Ascending aorta (tissue), 2 donors: ENCODE data around the gene CYS1. TPM values are rescaled to one million over a fixed set of nuclear protein-coding genes. Genes with fewer than 3 reads are reported as not detected.
A peak's percentile ranks its signal among the peaks of the same experiment; 100 is the strongest.

Experiments
- DNase-seq, 2 donors: peaks; one replicate each; pipeline ENCODE4 v3.0.0-alpha.2; 2019; ENCODE audit warnings: low spot score in 2 of 2
- H3K27ac ChIP-seq, 2 donors: fragments of 200-600 bp; sonication (generic); one replicate each; pipeline ENCODE4 v1.5.1; 2016 to 2017; ENCODE audit warnings: mild to moderate bottlenecking in 1 of 2
- H3K27me3 ChIP-seq: fragments of 200-600 bp; sonication (generic); one replicate; pipeline ENCODE4 v1.5.1; 2017
- H3K36me3 ChIP-seq, 2 donors: fragments of 200-600 bp; sonication (generic); one replicate each; pipeline ENCODE4 v1.5.1; 2016
- H3K4me1 ChIP-seq, 2 donors: fragments of 200-600 bp; sonication (generic); one replicate each; pipeline ENCODE4 v1.5.1; 2016 to 2017; ENCODE audit warnings: mild to moderate bottlenecking in 1 of 2
- H3K4me3 ChIP-seq, 2 donors: fragments of 200-600 bp; sonication (generic); one replicate each; pipeline ENCODE4 v1.5.1; 2016 to 2017; ENCODE audit warnings: mild to moderate bottlenecking in 1 of 2
- H3K9me3 ChIP-seq, 2 donors: fragments of 200-600 bp; sonication (generic); one replicate each; pipeline ENCODE4 v1.5.1; 2016
- intact Hi-C: fragments of 100-400 bp; cut with DNase I; formaldehyde crosslinking; loops from one replicate; pipeline ENCODE4 v1.15.1; 2023
- total RNA-seq: library from RNA; depleted of rRNA; stranded (reverse); fragments of >200 nt; gene quantifications from one replicate; pipeline ENCODE4 v1.1.0, GENCODE V29; 2016
- TF ChIP-seq, protein P1 (sequence below), 3 experiments: fragments of 200-600 bp in 2 of 3; fragments of 450-650 bp in 1 of 3; sonication (generic) in 2 of 3; IDR thresholded peaks; one replicate each; pipeline ENCODE4 v1.5.1; 2016 to 2019; ENCODE audit warnings: antibody characterized with exemption in 3 of 3, mild to moderate bottlenecking in 1 of 3, moderate library complexity in 1 of 3

CYS1 gene
- total RNA-seq, 1 donor from 2014 or later, result 13.8 TPM

DNA sequence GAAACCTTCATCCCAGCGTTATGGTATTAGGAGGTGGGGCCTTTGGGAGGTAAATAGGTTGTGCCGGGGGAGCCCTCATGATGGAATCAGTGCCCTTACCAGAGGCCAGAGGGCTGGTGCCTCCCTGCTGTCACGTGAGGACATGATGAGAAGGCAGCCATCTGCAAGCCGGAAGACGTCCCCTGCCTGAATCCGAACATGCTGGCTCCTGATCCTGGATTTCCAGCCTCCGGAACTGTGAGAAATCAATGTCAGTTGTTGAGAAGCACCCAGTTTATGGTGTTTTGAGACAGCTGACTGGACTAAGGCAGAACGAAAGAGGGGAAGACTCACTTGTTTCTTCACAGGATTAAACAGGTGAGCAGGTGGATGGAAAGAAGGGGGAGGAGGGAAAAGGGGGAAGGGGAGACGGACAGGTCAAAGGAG, 49.9 kb downstream of the CYS1 start:
- no peak for DNase-seq

DNA sequence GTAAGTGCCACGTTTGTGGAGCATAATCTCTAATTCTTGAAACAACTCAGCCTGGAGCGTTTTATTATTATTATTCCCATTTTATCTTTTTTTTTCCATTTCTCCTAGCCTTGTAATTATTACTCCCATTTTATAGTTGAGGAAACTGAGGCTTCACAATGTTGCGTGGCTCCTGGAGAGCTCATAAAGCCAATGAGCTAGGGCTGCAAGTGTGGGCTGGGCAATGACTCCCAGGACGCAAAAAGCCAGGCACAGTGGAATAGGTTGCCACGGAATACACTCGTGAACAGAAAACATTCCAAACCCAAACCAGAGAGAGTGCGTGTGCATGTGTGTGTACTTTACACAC, 50.4 kb downstream of the CYS1 start:
- H3K9me3 ChIP-seq, result no peaks in the 10 kb centered on the region
- no peak for DNase-seq
- H3K27ac ChIP-seq, result peak overlapping the region in 1 of 2 donors; percentile 28
- H3K36me3 ChIP-seq, result no peaks in the 10 kb centered on the region
- no peaks in the 10 kb centered on the region for H3K27me3 ChIP-seq
- TF ChIP-seq, protein P1, sequence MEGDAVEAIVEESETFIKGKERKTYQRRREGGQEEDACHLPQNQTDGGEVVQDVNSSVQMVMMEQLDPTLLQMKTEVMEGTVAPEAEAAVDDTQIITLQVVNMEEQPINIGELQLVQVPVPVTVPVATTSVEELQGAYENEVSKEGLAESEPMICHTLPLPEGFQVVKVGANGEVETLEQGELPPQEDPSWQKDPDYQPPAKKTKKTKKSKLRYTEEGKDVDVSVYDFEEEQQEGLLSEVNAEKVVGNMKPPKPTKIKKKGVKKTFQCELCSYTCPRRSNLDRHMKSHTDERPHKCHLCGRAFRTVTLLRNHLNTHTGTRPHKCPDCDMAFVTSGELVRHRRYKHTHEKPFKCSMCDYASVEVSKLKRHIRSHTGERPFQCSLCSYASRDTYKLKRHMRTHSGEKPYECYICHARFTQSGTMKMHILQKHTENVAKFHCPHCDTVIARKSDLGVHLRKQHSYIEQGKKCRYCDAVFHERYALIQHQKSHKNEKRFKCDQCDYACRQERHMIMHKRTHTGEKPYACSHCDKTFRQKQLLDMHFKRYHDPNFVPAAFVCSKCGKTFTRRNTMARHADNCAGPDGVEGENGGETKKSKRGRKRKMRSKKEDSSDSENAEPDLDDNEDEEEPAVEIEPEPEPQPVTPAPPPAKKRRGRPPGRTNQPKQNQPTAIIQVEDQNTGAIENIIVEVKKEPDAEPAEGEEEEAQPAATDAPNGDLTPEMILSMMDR (IDR thresholded peaks at IDR 0.05), result no peak
- no peak overlapping the region for H3K4me3 ChIP-seq
- intact Hi-C loops, result no loop called here
- no peaks in the 10 kb centered on the region for H3K4me1 ChIP-seq

More for the DNA sequence above, 49.9 kb downstream of the CYS1 start:
- Histone ChIP-seq H3K27me3 (no peaks in the 10 kb centered on the region), H3K4me3 (no peak overlapping the region), H3K36me3 (no peaks in the 10 kb centered on the region), H3K9me3 (no peaks in the 10 kb centered on the region), H3K4me1 (peaks cover 0 to 3% of the 10 kb centered on the region in 2 donors), H3K27ac (no peak overlapping the region)
- intact Hi-C loops, result no loop called here
- TF ChIP-seq, protein P1 (IDR thresholded peaks at IDR 0.05), result no peak

DNA sequence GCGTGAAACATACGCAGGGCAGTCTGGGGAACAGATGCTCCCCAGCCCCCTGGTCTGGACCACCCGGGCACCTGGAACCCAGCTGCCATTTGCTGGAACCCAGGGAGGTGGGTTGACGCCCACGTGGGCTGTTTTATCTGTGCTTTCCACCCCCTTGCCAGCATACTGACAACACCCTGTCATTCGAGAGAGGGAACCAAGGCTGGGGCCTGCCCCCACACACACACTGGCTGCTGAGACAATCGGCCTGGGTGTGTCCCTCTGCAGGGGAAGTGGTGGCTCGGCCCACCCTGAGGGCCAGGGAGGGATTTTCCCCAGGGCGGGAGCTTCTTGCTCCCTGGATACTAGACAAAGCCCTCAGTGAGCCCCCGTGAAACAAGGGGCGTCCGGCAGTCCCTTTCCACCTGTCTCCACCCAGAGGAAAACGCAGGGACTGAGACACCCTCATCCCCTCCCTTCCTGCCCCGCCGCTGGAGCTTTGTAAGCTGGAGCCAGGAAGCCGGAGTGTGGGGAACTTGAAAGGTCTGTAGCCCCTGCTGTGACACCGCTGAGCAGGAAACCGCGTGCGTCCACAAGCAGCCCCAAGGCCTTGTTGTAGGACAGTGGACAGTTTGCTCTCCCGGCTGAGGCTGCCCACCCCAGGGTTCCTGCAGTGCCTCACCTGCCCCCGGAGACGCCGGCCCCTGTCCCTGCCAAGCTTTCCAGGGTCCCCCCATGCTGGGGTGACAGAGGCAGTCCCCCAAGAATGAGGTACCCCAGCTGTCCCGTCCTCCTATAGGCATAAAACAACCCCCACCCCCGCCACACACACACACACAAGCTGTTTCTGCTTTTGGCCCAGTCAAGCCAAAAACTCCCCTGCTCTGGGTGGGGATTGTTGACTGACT, 51.0 kb downstream of the CYS1 start:
- peak overlapping the region in 1 of 2 donors; percentile 13 for H3K4me3 ChIP-seq
- TF ChIP-seq, protein P1 (IDR thresholded peaks at IDR 0.05), result no peak
- intact Hi-C loops, result no loop called here
- no peaks in the 10 kb centered on the region for H3K9me3 ChIP-seq
- no peaks in the 10 kb centered on the region for H3K27me3 ChIP-seq
- peak overlapping the region; percentile 3 to 28 for H3K27ac ChIP-seq
- H3K36me3 ChIP-seq, result no peaks in the 10 kb centered on the region
- DNase-seq, result no peak
- no peaks in the 10 kb centered on the region for H3K4me1 ChIP-seq

DNA sequence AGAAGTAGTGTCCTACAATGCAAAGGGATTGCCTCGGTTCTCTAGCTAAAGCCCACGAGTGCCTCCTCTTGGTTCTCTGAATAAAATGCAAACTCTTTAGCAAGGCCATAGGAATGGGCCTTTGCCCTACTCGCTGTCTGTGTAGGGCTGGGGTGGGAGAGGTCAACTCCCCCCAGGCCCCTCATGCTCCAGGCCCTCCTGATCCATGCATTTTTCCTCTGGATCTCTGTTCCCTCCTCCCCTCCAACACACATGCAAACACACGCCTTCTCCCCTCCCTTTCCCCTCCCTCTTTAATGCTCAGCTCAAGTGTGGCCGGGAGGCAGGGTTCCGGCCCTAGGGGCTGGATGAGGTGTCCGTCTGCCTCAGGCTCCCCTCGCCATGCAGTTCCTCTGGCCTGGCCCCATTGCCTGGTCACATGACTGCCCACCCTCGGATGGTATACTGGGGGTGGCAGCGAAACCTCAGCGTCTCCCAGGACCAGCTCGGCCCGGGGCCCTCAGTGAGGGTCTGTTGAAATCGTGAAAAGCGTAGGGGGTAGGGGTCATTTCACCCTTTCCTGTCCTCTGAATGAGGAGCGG, 51.7 kb downstream of the CYS1 start:
- intact Hi-C loops, result no loop called here
- Histone ChIP-seq H3K9me3 (no peaks in the 10 kb centered on the region), H3K4me3 (no peak overlapping the region), H3K4me1 (no peaks in the 10 kb centered on the region), H3K27ac (peak overlapping the region in 1 of 2 donors; percentile 15), H3K27me3 (no peaks in the 10 kb centered on the region), H3K36me3 (no peaks in the 10 kb centered on the region)
- no peak for DNase-seq
- TF ChIP-seq, protein P1 (IDR thresholded peaks at IDR 0.05), result no peak

DNA sequence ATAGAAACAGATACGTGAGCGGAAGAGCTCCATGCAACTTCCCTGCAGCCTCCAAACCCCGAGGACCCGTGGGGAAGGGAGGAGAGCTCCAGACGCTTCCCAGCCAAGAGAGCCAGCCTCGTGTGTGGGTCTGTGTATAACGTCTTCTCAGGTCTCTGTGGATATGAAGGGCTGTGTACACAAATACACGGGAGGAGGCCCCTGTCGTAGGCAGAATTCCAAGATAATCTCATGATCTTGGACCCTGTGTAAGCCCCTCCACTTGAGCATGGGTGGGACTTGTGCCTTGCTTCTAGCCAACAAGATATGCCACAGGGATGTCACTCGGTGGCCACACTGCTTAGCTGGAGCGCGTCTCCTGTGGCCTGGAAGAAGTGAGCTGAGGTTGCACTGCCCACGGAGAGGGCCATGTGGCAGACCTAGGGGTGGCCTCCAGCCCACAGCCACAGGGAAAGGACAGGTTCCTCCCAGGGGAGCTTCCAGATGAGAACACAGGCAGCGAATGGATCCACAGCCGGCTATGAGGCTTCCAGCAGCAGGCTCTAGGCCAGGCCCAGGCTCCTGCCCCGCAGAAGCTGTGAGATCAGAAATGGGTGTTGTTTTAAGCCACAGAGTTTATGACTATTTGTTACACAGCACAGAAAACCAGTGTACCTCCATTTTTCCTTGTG, 52.4 kb downstream of the CYS1 start:
- DNase-seq, result no peak

More for the DNA sequence above, 52.4 kb downstream of the CYS1 start:
- intact Hi-C loops, result no loop called here
- Histone ChIP-seq H3K9me3 (no peaks in the 10 kb centered on the region), H3K4me1 (no peaks in the 10 kb centered on the region), H3K36me3 (no peaks in the 10 kb centered on the region), H3K27ac (peak overlapping the region in 1 of 2 donors; percentile 15), H3K27me3 (no peaks in the 10 kb centered on the region), H3K4me3 (no peak overlapping the region)
- TF ChIP-seq, protein P1 (IDR thresholded peaks at IDR 0.05), result no peak
